Endothelial cell of umbilical vein (primary cell): Measurements from ENCODE around the gene KRT37. TPM values are rescaled to one million over a fixed set of nuclear protein-coding genes. Genes with fewer than 3 reads are reported as not detected.

ENCODE experiments used
- BruUV-seq: library from RNA; stranded (reverse); fragments of 400-500 nt; replicated peaks from 2 replicates; lab custom pipeline; 2021; lab: Mats Ljungman, UMichigan
- CTCF ChIA-PET: fragments of 300-600, 350-600 bp; sonication (Branson Sonifier 250); formaldehyde crosslinking; loops from one replicate; lab custom pipeline; 2021; ENCODE audit warnings: antibody characterized with exemption, inconsistent platforms; lab: Charles Lee
- POLR2A ChIA-PET: fragments of 300-600, 350-600 bp; sonication (Branson Sonifier 250); formaldehyde crosslinking; loops from one replicate; lab custom pipeline; 2021; ENCODE audit warnings: antibody characterized with exemption, inconsistent platforms; lab: Charles Lee
- DNase-seq: peaks from one replicate; pipeline ENCODE4 v3.0.0-alpha.2; 2011; ENCODE audit warnings: low read depth, low spot score
- FAIRE-seq: peaks from 2 replicates; lab custom pipeline; 2011; peaks lifted over from hg19 to GRCh38; lab: Jason Lieb, UNC
- H2AFZ ChIP-seq: 2 replicates; pipeline ENCODE4 v1.6.0; 2012; ENCODE audit warnings: low read depth, low read length, control low read depth, inconsistent platforms
- H3K27ac ChIP-seq: 2 replicates; pipeline ENCODE4 v1.5.1; 2011; ENCODE audit warnings: low read depth, mild to moderate bottlenecking, control low read depth, low read length, moderate library complexity; ENCODE audit not compliant: insufficient read depth
- H3K27me3 ChIP-seq, 2 experiments: 2 replicates each; pipeline versions ENCODE4 v1.6.0 to v1.6.1; 2011; ENCODE audit warnings: low read length in 2 of 2, mixed read lengths in 1 of 2; ENCODE audit not compliant: control insufficient read depth in 2 of 2, insufficient read depth in 2 of 2
- H3K36me3 ChIP-seq, 2 experiments: 2 replicates in 1 of 2; 3 replicates in 1 of 2; pipeline ENCODE4 v1.5.1; 2011; ENCODE audit warnings: low read length in 2 of 2, mild to moderate bottlenecking in 1 of 2, moderate library complexity in 1 of 2; ENCODE audit not compliant: control insufficient read depth in 2 of 2, insufficient read depth in 2 of 2; ENCODE audit errors: extremely low read depth in 1 of 2
- H3K4me1 ChIP-seq: 3 replicates; pipeline ENCODE4 v1.5.1; 2011; ENCODE audit warnings: mild to moderate bottlenecking, low read length; ENCODE audit not compliant: control insufficient read depth, insufficient read depth; ENCODE audit errors: extremely low read depth
- H3K4me2 ChIP-seq: 2 replicates; pipeline ENCODE4 v1.6.1; 2011; ENCODE audit warnings: low read length, control low read depth, mixed read lengths; ENCODE audit not compliant: insufficient read depth
- H3K4me3 ChIP-seq, 3 experiments: fragments of 200-600 bp in 1 of 3; sonication (generic), shearing (Covaris generic) in 1 of 3; replicated peaks in 1 of 3; 2 replicates each; pipeline ENCODE4 v1.5.1; 2011 to 2016; ENCODE audit warnings: control low read depth in 3 of 3, low read length in 3 of 3, mild to moderate bottlenecking in 2 of 3, inconsistent platforms in 1 of 3, low read depth in 1 of 3, moderate library complexity in 1 of 3; ENCODE audit not compliant: insufficient read depth in 1 of 3
- H3K79me2 ChIP-seq: 2 replicates; pipeline ENCODE4 v1.6.0; 2012; ENCODE audit warnings: low read length, inconsistent platforms; ENCODE audit not compliant: control insufficient read depth, insufficient read depth
- H3K9ac ChIP-seq: replicated peaks from 2 replicates; pipeline ENCODE3; 2011; ENCODE audit warnings: low read length, control low read depth; ENCODE audit not compliant: insufficient read depth; ENCODE audit errors: extremely low read depth
- H3K9me1 ChIP-seq: replicated peaks from 3 replicates; pipeline ENCODE4 v1.6.0; 2011; ENCODE audit warnings: mild to moderate bottlenecking, low read length; ENCODE audit not compliant: control insufficient read depth, insufficient read depth; ENCODE audit errors: extremely low read depth
- H3K9me3 ChIP-seq: replicated peaks from 2 replicates; pipeline ENCODE4 v1.5.1; 2012; ENCODE audit warnings: low read length, inconsistent platforms; ENCODE audit not compliant: control insufficient read depth, insufficient read depth
- H4K20me1 ChIP-seq: replicated peaks from 2 replicates; pipeline ENCODE3; 2011; ENCODE audit warnings: mild to moderate bottlenecking, low read length; ENCODE audit not compliant: control insufficient read depth, insufficient read depth; ENCODE audit errors: extremely low read depth
- CTCF ChIP-seq, 2 donors: IDR thresholded peaks; 1 replicate in 1 of 2; 2 replicates in 1 of 2; pipeline ENCODE4 v1.5.1; 2011; ENCODE audit warnings: low read length in 2 of 2, mild to moderate bottlenecking in 2 of 2, moderate library complexity in 2 of 2, control low read depth in 1 of 2, inconsistent platforms in 1 of 2, low read depth in 1 of 2; ENCODE audit not compliant: insufficient read depth in 1 of 2; ENCODE audit errors: extremely low read depth in 1 of 2
- EZH2 ChIP-seq: IDR thresholded peaks from 2 replicates; pipeline ENCODE4 v1.6.1; 2012; ENCODE audit warnings: borderline replicate concordance, low read depth, mild to moderate bottlenecking, moderate library complexity, low read length, inconsistent platforms; ENCODE audit not compliant: severe bottlenecking
- FOS ChIP-seq: IDR thresholded peaks from 2 replicates; pipeline ENCODE4 v1.6.1; 2011; ENCODE audit warnings: mild to moderate bottlenecking, low read length, moderate library complexity, borderline replicate concordance; ENCODE audit not compliant: insufficient read depth
- GATA2 ChIP-seq: IDR thresholded peaks from 2 replicates; pipeline ENCODE4 v1.7.0; 2011; ENCODE audit warnings: low read depth, mild to moderate bottlenecking, moderate library complexity, mixed read lengths, low read length; ENCODE audit not compliant: insufficient read length, insufficient read depth
- JUN ChIP-seq: IDR thresholded peaks from 2 replicates; pipeline ENCODE4 v1.6.1; 2011; ENCODE audit warnings: borderline replicate concordance, low read depth; ENCODE audit not compliant: insufficient read length, insufficient read depth
- MAX ChIP-seq: IDR thresholded peaks from 2 replicates; pipeline ENCODE4 v1.6.1; 2011; ENCODE audit not compliant: insufficient read depth, insufficient read length
- MYC ChIP-seq: IDR thresholded peaks from one replicate; pipeline ENCODE4 v1.6.1; 2011; ENCODE audit warnings: mild to moderate bottlenecking, low read depth, low read length
- POLR2A ChIP-seq: IDR thresholded peaks from 2 replicates; pipeline ENCODE4 v1.6.1; 2012; ENCODE audit warnings: low read depth, mild to moderate bottlenecking, control low read depth, low read length
- POLR2AphosphoS5 ChIP-seq: IDR thresholded peaks from 2 replicates; pipeline ENCODE4 v1.6.1; 2012; ENCODE audit warnings: low read depth, mild to moderate bottlenecking, control low read depth, low read length, moderate library complexity; ENCODE audit not compliant: insufficient read depth
- dilution Hi-C: fragments of 300-500 bp; cut with MboI; formaldehyde crosslinking; loops from one replicate; pipeline ENCODE4 v1.15.0; 2019; ENCODE audit warnings: low sequenced_read_pairs; ENCODE audit not compliant: extremely low pct_ligation_motif_present
- intact Hi-C: fragments of 100-400 bp; cut with micrococcal nuclease; formaldehyde crosslinking; loops from one replicate; pipeline ENCODE4 v1.10.0; 2022
- polyA plus RNA-seq, 4 experiments: library from polyadenylated mRNA; depleted of rRNA in 3 of 4; stranded (reverse) in 3 of 4; unstranded in 1 of 4; fragments of >200 nt; gene quantifications; 2 replicates each; pipeline versions ENCODE4 v1.2.1 to v1.2.3, GENCODE V29; 2011 to 2012; ENCODE audit warnings: missing spikeins in 1 of 4
- total RNA-seq: library from RNA; stranded (reverse); gene quantifications from 2 replicates; pipeline ENCODE4 v1.2.3, GENCODE V29; 2021

The KRT37 gene
- total and polyA plus RNA-seq, 2 donors (not counting 3 experiments of a cell fraction or from before 2014, with no cell fraction given), result not detected

GRCh38 chr17:41396996-41397660 lies 27.3 kb downstream of the KRT37 start, which contains the start of gene KRT31:
TSS of gene KRT31 (minus strand) at chr17:41397608. CDS start at chr17:41397539, 69 bp downstream.
- Histone ChIP-seq H3K27ac (no peak within 1 kb of the TSS), H4K20me1 (no peaks in the 10 kb centered on the region), H2AFZ (no peak within 1 kb of the TSS), H3K9ac (no peak within 1 kb of the TSS), H3K27me3 (peaks cover 11 to 21% of the 10 kb centered on the region in 2 experiments), H3K4me2 (no peak within 1 kb of the TSS), H3K9me1 (no peaks in the 10 kb centered on the region), H3K4me3 (no peak within 1 kb of the TSS), H3K79me2 (no peaks in the 10 kb centered on the region), H3K4me1 (no peaks in the 10 kb centered on the region), H3K9me3 (no peaks in the 10 kb centered on the region), H3K36me3 (no peaks in the 10 kb centered on the region)
- dilution Hi-C loops, result no loop called here
- FAIRE-seq (no peak), DNase-seq (no peak)
- CTCF ChIA-PET, result no interaction called here
- intact Hi-C loops, result no loop called here
- no TSS peak for BruUV-seq
- TF ChIP-seq GATA2 (no peak), EZH2 (no peak)
- POLR2A ChIA-PET, result no interaction called here

GRCh38 chr17:41396340-41396739 lies 28.0 kb downstream of the KRT37 start:
- TF ChIP-seq POLR2AphosphoS5 (no peak), GATA2 (no peak), POLR2A (no peak), JUN (no peak), CTCF (IDR thresholded peaks at IDR 0.05; ENCODE audit: extremely low read depth in 1 of 2, insufficient read depth in 1 of 2, low read depth in 1 of 2, low read length in 2 of 2) (no peak), MAX (no peak), EZH2 (no peak), MYC (no peak), FOS (no peak)
- POLR2A ChIA-PET, result no interaction called here
- no peaks in the 10 kb centered on the region for H3K9me1 ChIP-seq
- no peak overlapping the region for H3K4me2 ChIP-seq
- no peak overlapping the region for H3K9ac ChIP-seq
- no peaks in the 10 kb centered on the region for H3K36me3 ChIP-seq
- no peaks in the 10 kb centered on the region for H4K20me1 ChIP-seq
- no peak overlapping the region for H3K4me3 ChIP-seq
- no peaks in the 10 kb centered on the region for H3K4me1 ChIP-seq
- no peaks in the 10 kb centered on the region for H3K9me3 ChIP-seq
- no TSS peak for BruUV-seq
- intact Hi-C loops, result no loop called here
- no peak overlapping the region for H3K27ac ChIP-seq
- peaks cover 11 to 28% of the 10 kb centered on the region in 2 experiments for H3K27me3 ChIP-seq
- no peaks in the 10 kb centered on the region for H3K79me2 ChIP-seq
- no peak for DNase-seq
- CTCF ChIA-PET, result no interaction called here
- dilution Hi-C loops, result no loop called here
- no peak for FAIRE-seq
- H2AFZ ChIP-seq, result no peak overlapping the region
